Stimulated activated CD8-positive, alpha-beta memory T cell treated with anti-CD3 and anti-CD28 coated beads, Interleukin-15, amount 100 ng/mL, for 24 hours (primary cell): ENCODE measurements around the gene CFAP47.
"Not testable (repeated sequence)": the region's sequence is repeated elsewhere in the genome, so short reads cannot be mapped to it uniquely, and the experiment has no call there.

Source experiments
- DNase-seq: peaks from one replicate; pipeline ENCODE4 v3.0.0-alpha.2; 2020; ENCODE audit warnings: low read depth

Gene CFAP47, protein sequence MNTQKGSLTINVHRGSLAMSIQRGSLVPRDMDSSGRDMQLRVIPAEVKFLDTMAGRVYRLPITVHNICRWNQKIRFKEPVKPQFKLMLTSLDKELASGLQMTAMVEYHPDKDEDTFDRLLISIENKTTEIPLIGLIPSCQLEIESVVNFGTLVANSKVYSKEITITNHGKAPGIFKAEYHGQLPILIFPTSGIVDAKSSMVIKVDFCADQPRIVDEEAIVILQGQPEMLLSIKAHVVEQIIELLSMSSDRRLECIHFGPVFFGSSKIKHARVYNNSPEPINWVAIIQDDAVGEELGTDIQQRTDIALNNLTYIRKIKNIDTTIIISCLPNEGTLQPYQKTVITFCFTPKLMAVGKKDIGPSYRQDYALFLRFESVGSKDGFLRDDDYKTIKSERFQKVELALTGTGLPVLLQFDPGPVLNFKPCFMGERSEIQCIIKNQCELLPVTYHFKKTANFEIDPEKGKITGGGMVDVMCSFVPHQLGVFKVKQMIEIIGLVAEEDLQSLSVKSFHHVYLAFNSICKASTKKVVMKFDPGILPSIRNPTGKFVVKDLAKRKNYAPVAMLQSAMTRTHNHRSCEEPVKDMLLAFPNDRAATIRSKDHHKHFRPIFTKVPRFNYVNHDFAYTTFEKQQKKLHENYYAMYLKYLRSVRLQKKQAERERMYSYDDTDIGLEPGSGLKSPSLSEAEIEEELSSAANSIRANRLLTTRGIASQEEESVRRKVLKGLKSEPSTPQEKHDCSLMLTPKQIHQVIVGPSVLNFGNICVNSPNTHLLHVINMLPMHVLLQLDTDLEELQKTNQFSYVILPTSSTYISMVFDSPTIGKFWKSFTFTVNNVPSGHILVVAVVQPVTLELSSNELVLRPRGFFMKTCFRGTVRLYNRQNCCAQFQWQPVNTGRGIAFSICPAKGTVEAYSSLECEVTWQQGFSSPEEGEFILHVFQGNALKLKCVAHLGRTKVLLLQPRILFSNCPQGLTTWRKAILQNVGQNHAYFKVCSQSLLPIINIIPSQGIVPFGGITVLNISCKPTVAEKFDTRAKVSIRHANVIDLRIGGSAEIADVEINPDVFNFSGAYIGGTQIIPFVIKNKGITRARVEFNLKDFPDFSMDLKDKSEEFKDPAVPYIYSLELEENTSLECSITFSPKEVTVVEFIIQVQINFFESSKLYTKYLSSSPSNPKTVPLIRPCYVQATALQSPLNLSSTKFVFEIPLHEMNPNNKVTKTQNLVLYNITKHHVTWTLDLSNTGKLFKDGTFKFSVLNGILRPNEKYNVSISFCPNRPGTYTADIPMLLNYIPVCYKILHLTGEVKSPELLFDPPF (N-terminal part only)

DNA sequence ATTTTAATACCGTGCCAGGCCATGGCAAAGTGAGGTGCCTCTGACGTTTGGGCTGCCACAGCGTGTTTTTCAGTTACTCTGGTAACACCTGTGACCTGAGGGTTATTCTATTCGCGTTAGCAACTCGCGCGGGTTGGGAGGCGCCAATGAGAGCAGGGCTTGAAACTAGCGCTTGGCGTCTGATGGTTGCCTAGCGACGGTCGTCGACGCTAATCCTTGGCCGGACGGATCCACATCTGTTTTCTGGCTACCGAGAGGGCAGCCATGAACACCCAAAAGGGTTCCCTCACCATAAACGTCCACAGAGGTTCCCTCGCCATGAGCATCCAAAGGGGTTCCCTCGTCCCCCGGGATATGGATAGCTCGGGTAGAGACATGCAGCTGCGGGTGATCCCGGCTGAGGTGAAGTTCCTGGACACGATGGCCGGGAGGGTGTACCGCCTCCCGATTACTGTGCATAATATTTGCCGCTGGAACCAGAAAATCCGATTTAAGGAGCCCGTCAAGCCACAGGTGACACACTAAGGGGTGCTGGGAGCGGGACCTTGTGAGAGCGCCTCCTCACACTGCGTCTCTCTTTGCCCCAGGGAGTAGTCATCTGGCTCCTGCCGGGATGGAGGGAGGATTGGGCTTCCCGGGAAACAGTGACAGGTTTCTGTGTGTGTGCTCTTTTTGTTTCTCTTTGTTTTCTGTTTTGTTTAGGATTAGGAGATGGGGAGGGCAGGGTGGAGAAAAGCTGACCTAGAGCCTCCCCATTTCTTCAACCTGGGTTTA lies at the start of gene CFAP47:
Gene CFAP47 (plus strand): TSS at position 199 of the 774 bp plus-strand sequence. CDS start 66 bp downstream, at position 265.
- DNase-seq: no peak

DNA sequence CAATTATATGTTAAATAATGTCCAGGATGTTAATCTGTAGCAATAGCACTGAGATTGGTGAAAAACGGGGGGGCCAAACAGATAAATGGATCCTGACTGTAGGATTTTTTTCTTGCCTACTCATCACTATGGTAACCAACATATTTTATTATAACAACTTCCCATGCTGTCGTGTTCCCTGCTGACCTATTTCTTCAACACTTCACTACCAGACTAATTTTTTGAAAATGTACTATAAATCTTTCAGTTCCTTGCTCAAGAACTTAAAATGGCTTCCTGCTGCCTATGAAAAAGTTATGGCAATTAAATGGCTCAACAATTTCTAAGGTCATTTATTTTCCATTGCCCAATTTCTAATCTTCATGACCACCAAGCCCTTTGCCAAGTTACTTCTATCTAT lies 38.9 kb upstream of the CFAP47 start:
- DNase-seq: no peak

DNA sequence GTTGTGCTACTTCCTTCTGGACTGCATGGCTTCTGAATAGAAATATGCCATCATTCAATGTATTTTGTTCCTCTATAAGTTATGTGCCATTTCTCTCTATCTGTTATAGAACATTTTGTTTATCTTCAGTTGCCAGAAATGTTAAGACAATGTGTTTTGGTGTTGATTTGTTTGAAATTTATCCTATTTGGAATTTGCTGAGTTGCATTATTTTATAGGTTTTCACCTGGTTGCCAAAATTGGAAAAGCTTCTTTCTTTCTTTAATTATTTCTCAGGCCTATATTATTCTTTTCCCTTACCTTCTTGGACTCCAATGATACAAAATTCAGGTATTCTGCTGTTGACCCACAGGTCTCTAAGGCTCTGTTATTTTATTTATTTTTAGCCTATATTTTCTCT lies 33.4 kb upstream of the CFAP47 start:
- no peak for DNase-seq

GRCh38 chrX:35890699-35891098 lies 28.8 kb upstream of the CFAP47 start:
- DNase-seq: no peak

DNA sequence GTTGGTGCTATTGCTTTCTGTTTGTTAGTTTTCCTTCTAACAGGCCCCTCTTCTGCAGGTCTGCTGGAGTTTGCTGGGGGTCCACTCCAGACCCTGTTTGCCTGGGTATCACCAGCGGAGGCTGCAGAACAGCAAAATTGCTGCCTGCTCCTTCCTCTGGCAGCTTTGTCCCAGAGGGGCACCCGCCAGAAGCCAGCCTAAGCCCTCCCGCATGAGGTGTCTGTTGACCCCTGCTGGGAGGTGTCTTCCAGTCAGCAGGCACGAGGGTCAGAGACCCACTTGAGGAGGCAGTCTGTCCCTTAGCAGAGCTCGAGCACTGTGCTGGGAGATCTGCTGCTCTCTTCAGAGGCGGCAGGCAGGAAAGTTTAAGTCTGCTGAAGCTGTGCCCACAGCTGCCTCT lies 67.3 kb downstream of the CFAP47 start:
- DNase-seq: not testable (repeated sequence)

GRCh38 chrX:36007207-36007606 lies 87.7 kb downstream of the CFAP47 start:
- no peak for DNase-seq

- DNase-seq: no peak
Measured at GRCh38 chrX:36019125-36019524, 99.6 kb downstream of the CFAP47 start.

DNA sequence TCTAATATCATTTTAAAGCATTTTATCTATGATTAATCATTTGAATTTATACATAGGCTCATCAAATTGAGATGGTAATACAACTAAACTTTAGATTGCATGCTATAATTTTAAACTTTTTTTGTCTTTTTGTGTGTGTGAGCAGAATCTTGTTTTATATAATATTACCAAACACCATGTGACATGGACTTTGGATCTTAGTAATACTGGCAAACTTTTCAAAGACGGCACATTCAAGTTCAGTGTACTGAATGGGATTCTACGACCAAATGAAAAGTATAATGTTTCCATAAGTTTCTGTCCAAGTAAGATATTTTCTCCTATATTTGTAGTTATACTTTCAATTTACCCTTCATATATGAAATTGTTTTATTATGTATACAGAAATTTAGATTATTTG lies 116.0 kb downstream of the CFAP47 start:
- DNase-seq: no peak

GRCh38 chrX:36062778-36063177 lies 143.2 kb downstream of the CFAP47 start:
- no peak for DNase-seq

- no peak for DNase-seq
Measured at GRCh38 chrX:36071061-36071460, 151.5 kb downstream of the CFAP47 start.

DNA sequence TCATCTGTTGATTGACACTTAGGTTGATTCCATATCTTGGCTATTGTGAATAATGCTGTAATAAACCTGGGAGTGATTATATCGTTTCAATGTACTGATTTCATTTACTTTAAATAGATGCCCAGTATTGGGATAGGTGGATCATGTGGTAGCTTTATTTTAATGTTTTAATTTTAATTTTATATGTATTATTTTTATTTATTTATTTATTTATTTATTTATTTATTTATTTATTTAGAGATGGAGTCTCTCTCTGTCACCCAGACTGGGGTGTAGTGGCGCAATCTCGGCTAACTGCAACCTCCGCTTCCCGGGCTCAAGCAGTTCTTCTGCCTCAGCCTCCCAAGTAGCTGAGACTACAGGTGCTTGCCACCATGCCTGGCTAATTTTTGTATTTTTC lies 155.5 kb downstream of the CFAP47 start:
- DNase-seq: not testable (repeated sequence)

DNA sequence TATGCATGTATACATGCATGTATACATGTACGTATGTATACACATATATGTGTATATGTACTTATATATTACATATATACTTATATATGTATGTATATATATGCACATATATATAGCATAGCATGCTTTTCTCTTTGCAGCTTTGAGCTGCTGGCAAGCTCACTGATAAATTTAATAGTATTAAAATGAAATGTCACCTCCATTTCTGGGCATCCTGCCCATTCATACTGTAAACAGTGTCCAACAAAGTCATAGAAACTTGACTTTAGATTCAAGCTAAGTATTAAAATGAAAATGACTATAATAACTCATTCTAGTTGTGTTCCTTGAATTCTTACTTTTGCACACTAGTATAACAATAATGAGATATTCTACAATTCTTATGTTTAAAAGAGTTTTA lies 163.7 kb downstream of the CFAP47 start:
- no peak for DNase-seq

DNA sequence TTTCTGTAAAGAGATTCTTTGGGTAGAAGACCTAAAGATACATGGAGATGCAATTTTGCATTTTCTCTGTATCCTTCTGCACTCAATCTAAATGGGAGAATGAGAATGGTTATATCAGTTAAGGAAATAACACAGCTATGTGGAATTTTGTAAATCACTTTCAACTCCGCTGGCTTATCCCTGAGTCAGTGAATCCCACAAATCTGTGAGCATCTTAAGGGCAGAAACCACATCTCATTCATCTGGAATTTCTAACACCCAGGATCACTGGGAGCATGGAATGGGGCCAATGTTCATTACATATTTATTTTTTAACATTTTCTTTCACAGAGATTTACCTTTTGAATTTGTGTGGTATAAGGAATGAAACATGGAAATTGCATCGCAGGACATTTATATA lies 167.8 kb downstream of the CFAP47 start:
- DNase-seq: no peak

- not testable (repeated sequence) for DNase-seq
Measured at GRCh38 chrX:36088939-36089338, 169.4 kb downstream of the CFAP47 start.

DNA sequence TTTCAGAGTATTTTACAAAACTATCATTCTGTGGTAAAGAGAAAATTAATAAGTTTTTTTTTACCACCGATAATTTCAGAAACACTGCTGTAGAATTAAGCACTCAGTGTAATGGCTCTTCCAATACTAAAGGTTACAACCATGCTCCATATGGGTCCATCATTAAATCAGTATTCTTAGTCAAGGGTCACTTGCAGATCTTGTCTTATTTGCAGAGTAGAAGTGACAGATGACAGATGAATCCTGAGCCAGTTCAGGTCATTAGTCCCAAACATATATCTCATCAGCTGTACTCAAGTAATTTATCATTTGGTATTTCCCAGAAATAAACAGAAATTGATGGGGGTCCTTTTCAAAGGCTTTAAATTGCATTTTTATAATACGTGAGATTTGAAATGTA lies 182.9 kb downstream of the CFAP47 start:
- DNase-seq: no peak

GRCh38 chrX:36116222-36116621 lies 196.7 kb downstream of the CFAP47 start:
- DNase-seq: no peak

GRCh38 chrX:36159254-36159653 lies 239.7 kb downstream of the CFAP47 start:
- DNase-seq: no peak

- DNase-seq: no peak
Measured at GRCh38 chrX:36160081-36160480, 240.5 kb downstream of the CFAP47 start.

- no peak for DNase-seq
Measured at GRCh38 chrX:36198575-36198974, 279.0 kb downstream of the CFAP47 start.

GRCh38 chrX:36199928-36200327 lies 280.4 kb downstream of the CFAP47 start:
- no peak for DNase-seq

DNA sequence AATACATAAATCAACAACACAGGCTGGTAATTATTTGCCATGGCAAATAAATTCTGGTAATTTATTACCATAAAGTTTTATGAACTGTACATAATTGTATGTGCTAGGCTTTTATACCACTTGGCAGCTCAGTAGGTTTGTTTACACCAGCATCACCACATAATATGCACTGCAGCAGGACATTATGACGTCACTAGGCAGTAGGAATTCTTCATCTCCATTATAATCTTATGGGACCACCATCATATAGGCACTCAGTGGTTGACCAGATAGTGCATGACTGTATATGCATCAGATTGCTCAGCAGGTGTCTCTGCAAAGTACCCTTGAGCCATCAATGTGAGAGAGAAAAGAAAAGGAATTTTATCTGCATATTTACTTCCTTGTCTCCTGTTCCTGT lies 295.4 kb downstream of the CFAP47 start:
- no peak for DNase-seq
